GM10266 (cell line): Measurements from ENCODE around the gene SH3BP5.
"Not testable (repeated sequence)": the region's sequence is repeated elsewhere in the genome, so short reads cannot be mapped to it uniquely, and the experiment has no call there.

Experiments used
- DNase-seq: peaks from one replicate; pipeline ENCODE4 v3.0.0; 2012; ENCODE audit errors: extremely low spot score
- TF ChIP-seq, protein P1 (sequence below): IDR thresholded peaks from 2 replicates; pipeline ENCODE4 v1.5.1; 2012; ENCODE audit warnings: mild to moderate bottlenecking, low read depth; ENCODE audit not compliant: control insufficient read depth, insufficient read depth; ENCODE audit errors: missing control alignments

The SH3BP5 gene

DNA sequence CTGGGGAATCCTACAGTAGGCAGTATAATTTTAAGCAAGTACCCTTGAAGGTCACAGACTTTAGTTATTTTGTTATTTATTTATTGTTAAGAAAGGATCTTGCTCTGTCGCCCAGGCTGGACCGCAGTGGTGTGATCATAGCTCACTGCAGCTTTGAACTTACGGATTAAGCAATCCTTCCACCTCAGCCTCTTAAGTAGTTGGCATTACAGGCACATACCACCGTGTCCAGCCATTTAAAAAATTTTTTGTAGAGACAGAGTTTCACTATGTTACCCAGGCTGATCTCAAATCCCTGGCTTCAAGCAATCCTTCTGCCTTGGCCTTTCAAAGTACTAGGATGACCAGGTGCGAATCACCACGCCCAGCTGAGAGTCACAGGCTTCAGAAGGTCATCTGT, 22.1 kb upstream of the SH3BP5 start:
- TF ChIP-seq, protein P1, sequence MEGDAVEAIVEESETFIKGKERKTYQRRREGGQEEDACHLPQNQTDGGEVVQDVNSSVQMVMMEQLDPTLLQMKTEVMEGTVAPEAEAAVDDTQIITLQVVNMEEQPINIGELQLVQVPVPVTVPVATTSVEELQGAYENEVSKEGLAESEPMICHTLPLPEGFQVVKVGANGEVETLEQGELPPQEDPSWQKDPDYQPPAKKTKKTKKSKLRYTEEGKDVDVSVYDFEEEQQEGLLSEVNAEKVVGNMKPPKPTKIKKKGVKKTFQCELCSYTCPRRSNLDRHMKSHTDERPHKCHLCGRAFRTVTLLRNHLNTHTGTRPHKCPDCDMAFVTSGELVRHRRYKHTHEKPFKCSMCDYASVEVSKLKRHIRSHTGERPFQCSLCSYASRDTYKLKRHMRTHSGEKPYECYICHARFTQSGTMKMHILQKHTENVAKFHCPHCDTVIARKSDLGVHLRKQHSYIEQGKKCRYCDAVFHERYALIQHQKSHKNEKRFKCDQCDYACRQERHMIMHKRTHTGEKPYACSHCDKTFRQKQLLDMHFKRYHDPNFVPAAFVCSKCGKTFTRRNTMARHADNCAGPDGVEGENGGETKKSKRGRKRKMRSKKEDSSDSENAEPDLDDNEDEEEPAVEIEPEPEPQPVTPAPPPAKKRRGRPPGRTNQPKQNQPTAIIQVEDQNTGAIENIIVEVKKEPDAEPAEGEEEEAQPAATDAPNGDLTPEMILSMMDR = no peak
- no peak for DNase-seq

GRCh38 chr3:15350141-15350540, 17.8 kb upstream of the SH3BP5 start:
- no peak for DNase-seq
- TF ChIP-seq, protein P1 = no peak

- not testable (repeated sequence) for DNase-seq
Measured at GRCh38 chr3:15349438-15349837, 17.1 kb upstream of the SH3BP5 start.

DNA sequence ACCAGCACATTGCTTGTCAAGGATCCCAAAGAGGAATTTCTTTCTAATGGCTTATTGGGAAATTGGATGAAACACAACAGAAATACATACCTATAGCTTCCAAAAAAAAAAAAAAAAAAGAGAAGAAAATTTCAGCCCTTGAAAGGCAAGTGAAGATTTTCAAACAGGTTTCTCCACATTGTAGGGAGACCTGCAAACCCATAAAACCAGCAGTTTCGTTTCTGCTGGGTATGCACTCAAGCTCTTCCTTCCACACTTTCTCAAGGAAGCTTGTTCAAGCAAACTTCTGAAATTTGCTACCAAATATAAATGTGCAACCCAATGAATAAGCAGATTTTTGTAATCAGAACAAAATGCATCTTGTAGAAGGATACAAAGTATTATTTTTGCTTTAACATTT, 15.9 kb upstream of the SH3BP5 start:
- TF ChIP-seq, protein P1 = no peak
- DNase-seq = no peak

DNA sequence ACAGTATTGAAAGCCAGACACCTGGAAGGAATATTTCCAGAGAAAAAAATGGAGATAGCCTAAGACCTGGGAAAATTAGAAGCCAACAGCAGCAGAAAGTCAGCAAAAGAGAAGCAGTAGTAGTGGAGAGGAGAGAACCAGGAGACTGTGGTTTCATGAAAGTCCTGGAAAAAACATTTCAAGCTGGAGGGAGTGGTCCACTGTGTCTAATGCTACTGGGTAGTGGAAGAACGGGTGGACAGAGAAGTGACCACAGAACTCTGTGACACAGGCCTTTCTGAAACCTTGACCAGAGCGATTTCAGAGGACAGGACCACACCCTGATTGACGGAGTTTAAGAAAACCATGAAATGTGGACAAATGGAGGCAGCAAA, 15.3 kb upstream of the SH3BP5 start:
- DNase-seq = no peak
- TF ChIP-seq, protein P1 = no peak

GRCh38 chr3:15347063-15347736, 14.8 kb upstream of the SH3BP5 start:
- TF ChIP-seq, protein P1 = no peak
- DNase-seq = no peak

DNA sequence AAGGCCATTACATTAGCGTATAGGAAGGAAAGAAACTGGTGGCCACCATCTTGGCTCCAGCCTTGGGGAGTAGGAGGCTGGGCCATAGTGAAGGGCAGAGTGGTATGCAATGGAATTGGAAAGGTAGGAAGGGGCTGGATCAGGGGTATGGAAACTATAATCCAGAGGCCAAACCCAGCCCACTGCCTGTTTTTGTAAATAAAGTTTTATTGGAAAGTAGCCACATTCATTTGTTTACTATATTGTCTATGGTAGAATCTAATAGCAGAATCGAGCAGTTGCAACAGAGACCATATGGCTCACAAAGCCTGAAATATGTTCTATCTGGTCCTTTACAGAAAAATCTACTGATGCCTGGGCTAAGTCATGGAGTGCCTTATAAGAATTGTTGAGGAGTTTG, 14.1 kb upstream of the SH3BP5 start:
- DNase-seq = no peak

More for the DNA sequence above, 14.1 kb upstream of the SH3BP5 start:
- TF ChIP-seq, protein P1 = no peak
